ENCODE data around the gene HIF1AN.
A peak's percentile ranks its signal among the peaks of the same experiment; 100 is the strongest.
"Not testable (repeated sequence)": the region's sequence is repeated elsewhere in the genome, so short reads cannot be mapped to it uniquely, and the experiment has no call there.

The HIF1AN gene

DNA sequence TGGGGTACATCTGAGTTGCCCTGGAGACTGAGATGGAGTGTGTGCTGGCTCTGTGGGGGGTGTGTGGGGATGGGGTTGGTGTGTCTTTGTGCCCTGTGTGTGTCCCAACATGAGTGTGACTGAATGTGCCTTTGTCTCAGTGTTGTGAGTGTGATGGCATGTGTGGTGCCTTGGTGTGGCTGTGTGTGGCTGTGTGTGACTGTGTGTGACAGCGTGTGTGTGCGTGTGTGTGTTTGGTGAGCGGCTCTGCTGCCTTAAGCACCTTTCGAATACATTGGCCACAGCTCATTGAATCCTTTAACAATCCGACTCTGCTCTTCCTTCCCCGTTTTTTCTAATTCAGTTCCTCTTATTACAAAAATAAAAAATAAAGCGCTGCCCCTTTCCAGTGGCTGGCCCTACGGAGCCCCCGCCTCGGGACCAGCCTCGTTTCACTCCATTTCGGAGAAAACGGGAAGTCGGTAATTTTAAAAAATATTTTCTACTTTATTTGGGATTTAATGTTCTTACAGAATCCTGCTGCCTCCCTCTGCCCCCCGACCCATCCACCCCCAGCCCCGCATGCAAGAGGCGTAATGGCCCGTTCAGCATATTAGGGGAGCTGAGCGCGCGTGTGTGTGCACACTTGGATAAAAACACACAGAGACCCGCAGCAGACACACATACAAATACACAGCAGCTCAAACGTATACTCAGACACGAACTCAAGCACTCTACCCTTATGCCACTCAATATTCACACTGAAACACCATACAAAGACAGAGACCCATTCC, 35.5 kb downstream of the HIF1AN start:
- no peak for DNase-seq (ENCODE audit: low read depth in 1 of 2, low spot score in 1 of 2)
- Histone ChIP-seq H3K27me3 (ENCODE audit: insufficient read depth, poor library complexity, severe bottlenecking) (peaks cover 19% of the 10 kb centered on the region), H3K27ac (replicated peaks) (no peak overlapping the region), H3K4me3 (replicated peaks; ENCODE audit: insufficient read depth, low read length) (no peak overlapping the region)
- TF ChIP-seq SPI1 (IDR thresholded peaks at IDR 0.05; ENCODE audit: borderline replicate concordance, low read depth), result 0 out of 2 replicates have a peak, but pooled peaks have one; percentile 9
- TF ChIP-seq POLR2AphosphoS5 (IDR thresholded peaks at IDR 0.05; ENCODE audit: low read depth), result no peak

DNA sequence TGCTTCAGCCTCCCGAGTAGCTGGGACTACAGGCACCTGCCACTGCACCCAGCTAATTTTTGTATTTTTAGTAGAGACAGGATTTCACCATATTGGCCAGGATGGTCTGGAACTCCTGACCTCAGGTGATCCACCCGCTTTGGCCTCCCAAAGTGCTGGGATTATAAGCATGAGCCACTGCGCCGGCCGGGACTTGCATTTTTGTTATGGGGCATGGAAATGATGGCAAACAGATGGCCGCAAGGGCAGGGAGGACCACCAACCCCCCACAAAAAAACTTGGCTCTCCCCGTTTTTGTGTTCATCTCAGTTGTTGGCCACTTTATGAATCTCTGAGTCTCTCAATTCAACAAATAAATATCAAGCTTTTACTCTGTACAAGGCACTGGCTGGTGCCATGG, 39.4 kb downstream of the HIF1AN start:
- H3K27me3 ChIP-seq (ENCODE audit: insufficient read depth, poor library complexity, severe bottlenecking), result peaks cover 16% of the 10 kb centered on the region
- not testable (repeated sequence) for DNase-seq (ENCODE audit: low read depth in 1 of 2, low spot score in 1 of 2); H3K4me3 ChIP-seq (replicated peaks; ENCODE audit: insufficient read depth, low read length); H3K27ac ChIP-seq (replicated peaks)

DNA sequence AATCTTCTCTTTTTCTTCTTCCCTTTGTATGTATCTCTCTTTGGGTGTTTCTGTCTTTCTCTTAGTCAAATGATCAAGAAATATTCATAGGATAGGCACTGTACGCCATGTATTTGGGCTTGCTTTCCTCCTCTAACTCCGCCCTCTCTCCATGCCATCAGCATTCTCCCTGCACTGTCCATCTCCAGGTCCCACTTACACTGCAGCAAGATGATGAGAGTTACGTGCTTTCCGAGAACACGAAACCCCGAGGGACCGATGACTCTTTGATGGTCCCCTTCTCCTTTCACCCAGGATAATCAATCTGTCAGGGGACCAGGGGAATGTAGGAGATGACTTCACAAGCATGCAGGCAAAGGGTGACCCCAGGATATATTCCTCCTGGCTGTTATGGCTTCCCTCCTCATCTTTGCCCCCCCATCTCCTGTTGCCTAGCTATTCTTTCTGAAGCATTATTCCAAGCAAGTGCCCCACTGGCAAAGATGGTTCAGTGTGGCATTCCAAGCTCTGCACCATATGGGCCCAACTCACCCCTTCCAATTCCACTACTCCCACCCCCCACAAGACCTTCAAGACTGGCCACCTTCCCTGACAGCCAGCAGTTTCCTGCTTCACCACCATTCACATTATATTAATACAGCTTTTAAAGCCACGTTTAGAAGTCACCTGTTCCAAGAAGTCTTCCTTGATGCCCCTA, 40.0 kb downstream of the HIF1AN start:
- TF ChIP-seq GABPA (IDR thresholded peaks at IDR 0.05; ENCODE audit: low read depth) (no peak), SPI1 (IDR thresholded peaks at IDR 0.05; ENCODE audit: borderline replicate concordance, low read depth) (no peak), POLR2AphosphoS5 (IDR thresholded peaks at IDR 0.05; ENCODE audit: low read depth) (no peak)
- TF ChIP-seq, protein P1, sequence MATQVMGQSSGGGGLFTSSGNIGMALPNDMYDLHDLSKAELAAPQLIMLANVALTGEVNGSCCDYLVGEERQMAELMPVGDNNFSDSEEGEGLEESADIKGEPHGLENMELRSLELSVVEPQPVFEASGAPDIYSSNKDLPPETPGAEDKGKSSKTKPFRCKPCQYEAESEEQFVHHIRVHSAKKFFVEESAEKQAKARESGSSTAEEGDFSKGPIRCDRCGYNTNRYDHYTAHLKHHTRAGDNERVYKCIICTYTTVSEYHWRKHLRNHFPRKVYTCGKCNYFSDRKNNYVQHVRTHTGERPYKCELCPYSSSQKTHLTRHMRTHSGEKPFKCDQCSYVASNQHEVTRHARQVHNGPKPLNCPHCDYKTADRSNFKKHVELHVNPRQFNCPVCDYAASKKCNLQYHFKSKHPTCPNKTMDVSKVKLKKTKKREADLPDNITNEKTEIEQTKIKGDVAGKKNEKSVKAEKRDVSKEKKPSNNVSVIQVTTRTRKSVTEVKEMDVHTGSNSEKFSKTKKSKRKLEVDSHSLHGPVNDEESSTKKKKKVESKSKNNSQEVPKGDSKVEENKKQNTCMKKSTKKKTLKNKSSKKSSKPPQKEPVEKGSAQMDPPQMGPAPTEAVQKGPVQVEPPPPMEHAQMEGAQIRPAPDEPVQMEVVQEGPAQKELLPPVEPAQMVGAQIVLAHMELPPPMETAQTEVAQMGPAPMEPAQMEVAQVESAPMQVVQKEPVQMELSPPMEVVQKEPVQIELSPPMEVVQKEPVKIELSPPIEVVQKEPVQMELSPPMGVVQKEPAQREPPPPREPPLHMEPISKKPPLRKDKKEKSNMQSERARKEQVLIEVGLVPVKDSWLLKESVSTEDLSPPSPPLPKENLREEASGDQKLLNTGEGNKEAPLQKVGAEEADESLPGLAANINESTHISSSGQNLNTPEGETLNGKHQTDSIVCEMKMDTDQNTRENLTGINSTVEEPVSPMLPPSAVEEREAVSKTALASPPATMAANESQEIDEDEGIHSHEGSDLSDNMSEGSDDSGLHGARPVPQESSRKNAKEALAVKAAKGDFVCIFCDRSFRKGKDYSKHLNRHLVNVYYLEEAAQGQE (IDR thresholded peaks at IDR 0.05; ENCODE audit: insufficient replicate concordance, low read depth), result no peak
- TF ChIP-seq, protein P2, sequence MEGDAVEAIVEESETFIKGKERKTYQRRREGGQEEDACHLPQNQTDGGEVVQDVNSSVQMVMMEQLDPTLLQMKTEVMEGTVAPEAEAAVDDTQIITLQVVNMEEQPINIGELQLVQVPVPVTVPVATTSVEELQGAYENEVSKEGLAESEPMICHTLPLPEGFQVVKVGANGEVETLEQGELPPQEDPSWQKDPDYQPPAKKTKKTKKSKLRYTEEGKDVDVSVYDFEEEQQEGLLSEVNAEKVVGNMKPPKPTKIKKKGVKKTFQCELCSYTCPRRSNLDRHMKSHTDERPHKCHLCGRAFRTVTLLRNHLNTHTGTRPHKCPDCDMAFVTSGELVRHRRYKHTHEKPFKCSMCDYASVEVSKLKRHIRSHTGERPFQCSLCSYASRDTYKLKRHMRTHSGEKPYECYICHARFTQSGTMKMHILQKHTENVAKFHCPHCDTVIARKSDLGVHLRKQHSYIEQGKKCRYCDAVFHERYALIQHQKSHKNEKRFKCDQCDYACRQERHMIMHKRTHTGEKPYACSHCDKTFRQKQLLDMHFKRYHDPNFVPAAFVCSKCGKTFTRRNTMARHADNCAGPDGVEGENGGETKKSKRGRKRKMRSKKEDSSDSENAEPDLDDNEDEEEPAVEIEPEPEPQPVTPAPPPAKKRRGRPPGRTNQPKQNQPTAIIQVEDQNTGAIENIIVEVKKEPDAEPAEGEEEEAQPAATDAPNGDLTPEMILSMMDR (IDR thresholded peaks at IDR 0.05; ENCODE audit: insufficient read depth, low read length), result no peak
- no peak for DNase-seq (ENCODE audit: low read depth in 1 of 2, low spot score in 1 of 2)
- H3K27me3 ChIP-seq (ENCODE audit: insufficient read depth, poor library complexity, severe bottlenecking), result peaks cover 15% of the 10 kb centered on the region

DNA sequence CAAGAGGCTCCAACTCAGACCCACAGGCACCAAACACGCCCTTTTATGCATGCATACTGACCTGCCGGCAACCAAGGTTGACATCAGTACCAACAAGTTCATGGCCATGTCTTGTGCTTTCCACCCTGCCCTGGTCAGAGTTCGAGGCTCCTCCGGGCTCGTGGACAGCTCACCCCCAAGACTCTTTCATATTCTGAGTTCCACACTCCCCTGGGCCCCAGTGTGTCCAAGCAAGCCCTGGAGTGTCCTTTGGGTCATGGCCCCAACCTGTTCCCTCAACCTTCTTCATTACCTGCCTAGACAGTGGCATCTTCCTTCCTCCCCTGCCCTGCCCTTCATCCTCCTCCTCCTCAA, 40.5 kb downstream of the HIF1AN start:
- no peak overlapping the region for H3K4me3 ChIP-seq (replicated peaks; ENCODE audit: insufficient read depth, low read length)
- H3K27me3 ChIP-seq (ENCODE audit: insufficient read depth, poor library complexity, severe bottlenecking), result peaks cover 11% of the 10 kb centered on the region
- no peak overlapping the region for H3K27ac ChIP-seq (replicated peaks)
- DNase-seq (ENCODE audit: low read depth in 1 of 2, low spot score in 1 of 2), result no peak
- TF ChIP-seq SPI1 (IDR thresholded peaks at IDR 0.05; ENCODE audit: borderline replicate concordance, low read depth) (no peak), GABPA (IDR thresholded peaks at IDR 0.05; ENCODE audit: low read depth) (no peak), POLR2AphosphoS5 (IDR thresholded peaks at IDR 0.05; ENCODE audit: low read depth) (no peak)
- TF ChIP-seq, protein P2 (IDR thresholded peaks at IDR 0.05; ENCODE audit: insufficient read depth, low read length), result no peak
- TF ChIP-seq, protein P1 (IDR thresholded peaks at IDR 0.05; ENCODE audit: insufficient replicate concordance, low read depth), result no peak

More for the DNA sequence above, 40.0 kb downstream of the HIF1AN start:
- H3K27ac ChIP-seq (replicated peaks), result no peak overlapping the region
- no peak overlapping the region for H3K4me3 ChIP-seq (replicated peaks; ENCODE audit: insufficient read depth, low read length)

Data from HL-60 (cell line).